HCT116 (cell line): ENCODE results near the gene STK32B. TPM values are rescaled to one million over a fixed set of nuclear protein-coding genes. Genes with fewer than 3 reads are reported as not detected.

Source experiments
- ATAC-seq: fragments of 200-7000 bp; cut with Tn5 transposase; 2 replicates; pipeline ENCODE4 v1.9.1; 2020; ENCODE audit warnings: mild to moderate bottlenecking, moderate library complexity
- BruUV-seq: library from RNA; stranded (reverse); fragments of 400-500 nt; replicated peaks from 2 replicates; lab custom pipeline; 2021; lab: Mats Ljungman, UMichigan
- CTCF ChIA-PET: fragments of 300-600 bp; sonication (Branson Sonifier 250); formaldehyde crosslinking; loops from one replicate; lab custom pipeline; 2021; ENCODE audit warnings: antibody characterized with exemption; lab: Charles Lee
- POLR2A ChIA-PET: fragments of 300-600, 350-600 bp; sonication (Branson Sonifier 250); formaldehyde crosslinking; loops from one replicate; lab custom pipeline; 2021; ENCODE audit warnings: antibody characterized with exemption; lab: Charles Lee
- RAD21 ChIA-PET, 2 experiments: fragments of 300-600 bp; sonication (Branson Sonifier 250); formaldehyde crosslinking; loops; one replicate each; lab custom pipeline; 2023; ENCODE audit warnings: low total read pairs in 2 of 2; ENCODE audit not compliant: uncharacterized antibody in 2 of 2, unreplicated experiment in 2 of 2, low non-redundant PET in 1 of 2; lab: Charles Lee
- DNase-seq: peaks from one replicate; pipeline ENCODE4 v3.0.0-alpha.2; 2010; ENCODE audit warnings: low read depth, low spot score
- H2AFZ ChIP-seq: fragments of 200-600 bp; shearing (Covaris generic), sonication (generic); 2 replicates; pipeline ENCODE4 v1.6.1; 2017; ENCODE audit warnings: low read depth, mixed run types, mixed read lengths, antibody characterized with exemption, low read length; ENCODE audit not compliant: poor library complexity, severe bottlenecking
- H3K27ac ChIP-seq: 2 replicates; pipeline ENCODE4 v1.5.1; 2012; ENCODE audit warnings: low read depth, low read length
- H3K27me3 ChIP-seq: fragments of 200-600 bp; sonication (generic); 2 replicates; pipeline ENCODE4 v1.6.1; 2016; ENCODE audit warnings: mixed run types, low read length, mixed read lengths; ENCODE audit not compliant: insufficient read depth
- H3K36me3 ChIP-seq, 2 experiments: fragments of 200-500 bp in 1 of 2; fragments of 200-600 bp in 1 of 2; sonication (Bioruptor generic) in 1 of 2; sonication (generic) in 1 of 2; 2 replicates each; pipeline versions ENCODE4 v1.5.1 to v1.6.1; 2014 to 2016; ENCODE audit warnings: low read length in 2 of 2, inconsistent platforms in 1 of 2, mixed read lengths in 1 of 2, mixed run types in 1 of 2; ENCODE audit not compliant: insufficient read depth in 2 of 2, control insufficient read depth in 1 of 2
- H3K4me1 ChIP-seq, 2 experiments: fragments of 200-600 bp in 1 of 2; sonication (generic) in 1 of 2; 2 replicates each; pipeline versions ENCODE4 v1.5.1 to v1.6.1; 2012 to 2017; ENCODE audit warnings: low read length in 2 of 2, inconsistent platforms in 1 of 2, mild to moderate bottlenecking in 1 of 2, mixed read lengths in 1 of 2, mixed run types in 1 of 2, moderate library complexity in 1 of 2; ENCODE audit not compliant: insufficient read depth in 2 of 2, control insufficient read depth in 1 of 2
- H3K4me2 ChIP-seq: fragments of 200-600 bp; sonication (generic); 2 replicates; pipeline ENCODE4 v1.6.1; 2017; ENCODE audit warnings: mixed run types, low read length, mixed read lengths
- H3K4me3 ChIP-seq, 2 experiments: fragments of 200-600 bp in 1 of 2; sonication (generic) in 1 of 2; replicated peaks in 1 of 2; 2 replicates each; pipeline ENCODE4 v1.5.1; 2011 to 2016; ENCODE audit warnings: low read length in 2 of 2, control low read depth in 1 of 2, low read depth in 1 of 2, mild to moderate bottlenecking in 1 of 2, mixed read lengths in 1 of 2, mixed run types in 1 of 2
- H3K79me2 ChIP-seq: fragments of 200-600 bp; sonication (generic); 2 replicates; pipeline ENCODE4 v1.6.1; 2017; ENCODE audit warnings: mild to moderate bottlenecking, mixed run types, low read length, moderate library complexity, mixed read lengths; ENCODE audit not compliant: insufficient read depth
- H3K9ac ChIP-seq: fragments of 200-600 bp; sonication (generic); 2 replicates; pipeline ENCODE4 v1.6.1; 2016; ENCODE audit warnings: low read length, mixed read lengths
- H3K9me2 ChIP-seq: fragments of 200-600 bp; sonication (generic), shearing (Covaris generic); 2 replicates; pipeline ENCODE4 v1.6.1; 2017; ENCODE audit warnings: mixed run types, mild to moderate bottlenecking, moderate library complexity; ENCODE audit not compliant: insufficient read depth
- H3K9me3 ChIP-seq, 2 experiments: fragments of 200-500 bp in 1 of 2; fragments of 200-600 bp in 1 of 2; sonication (Bioruptor generic) in 1 of 2; sonication (generic) in 1 of 2; 2 replicates each; pipeline ENCODE4 v1.6.1; 2014 to 2017; ENCODE audit warnings: low read length in 2 of 2, mixed read lengths in 2 of 2, inconsistent platforms in 1 of 2, low read depth in 1 of 2, mild to moderate bottlenecking in 1 of 2, mixed run types in 1 of 2, moderate library complexity in 1 of 2; ENCODE audit not compliant: control insufficient read depth in 1 of 2, insufficient read depth in 1 of 2
- H4K20me1 ChIP-seq: fragments of 200-600 bp; sonication (generic), shearing (Covaris generic); 2 replicates; pipeline ENCODE4 v1.6.1; 2017; ENCODE audit warnings: mixed run types, mild to moderate bottlenecking, moderate library complexity; ENCODE audit not compliant: insufficient read depth
- CBX3 ChIP-seq: IDR thresholded peaks from 2 replicates; pipeline ENCODE4 v1.6.1; 2012; ENCODE audit warnings: low read depth
- EGR1 ChIP-seq: IDR thresholded peaks from 2 replicates; pipeline ENCODE4 v1.6.1; 2012; ENCODE audit warnings: low read depth
- ELF1 ChIP-seq: IDR thresholded peaks from 2 replicates; pipeline ENCODE4 v1.6.1; 2012; ENCODE audit warnings: low read depth, borderline replicate concordance
- EZH2phosphoT487 ChIP-seq: fragments of 200-600 bp; IDR thresholded peaks from 2 replicates; pipeline ENCODE4 v1.6.1; 2018; ENCODE audit warnings: antibody characterized with exemption, borderline replicate concordance
- FOSL1 ChIP-seq: IDR thresholded peaks from 2 replicates; pipeline ENCODE4 v1.6.1; 2012; ENCODE audit warnings: low read depth
- JUND ChIP-seq: IDR thresholded peaks from 2 replicates; pipeline ENCODE4 v1.6.1; 2012
- POLR2A ChIP-seq: IDR thresholded peaks from 2 replicates; pipeline ENCODE4 v1.7.0; 2011; ENCODE audit warnings: borderline replicate concordance; ENCODE audit not compliant: insufficient read depth, insufficient read length; ENCODE audit errors: extremely low read depth
- POLR2AphosphoS5 ChIP-seq: IDR thresholded peaks from 2 replicates; pipeline ENCODE4 v1.6.1; 2011; ENCODE audit warnings: mild to moderate bottlenecking, low read depth, low read length, moderate library complexity
- SP1 ChIP-seq: IDR thresholded peaks from 2 replicates; pipeline ENCODE4 v1.6.1; 2012; ENCODE audit warnings: low read depth
- SRF ChIP-seq: IDR thresholded peaks from 2 replicates; pipeline ENCODE4 v1.6.1; 2012; ENCODE audit warnings: low read depth
- ZNF274 ChIP-seq: fragments of 200-500 bp; sonication (Bioruptor generic); IDR thresholded peaks from 2 replicates; pipeline ENCODE4 v1.6.1; 2014; ENCODE audit warnings: mild to moderate bottlenecking, low read depth, low read length, inconsistent platforms
- intact Hi-C: fragments of 100-400 bp; cut with micrococcal nuclease; formaldehyde crosslinking; loops from 2 replicates; pipeline ENCODE4 v1.10.0; 2022
- total RNA-seq: library from RNA; stranded (reverse); gene quantifications from one replicate; pipeline ENCODE4 v1.2.1, GENCODE V29; 2021; ENCODE audit not compliant: unreplicated experiment
- TF ChIP-seq, protein P1 (sequence below), 3 experiments: fragments of 200-600 bp in 1 of 3; sonication (generic) in 1 of 3; IDR thresholded peaks in 2 of 3; conservative IDR thresholded peaks in 1 of 3; 2 replicates each; pipeline ENCODE4 v1.5.1; 2012 to 2017; ENCODE audit warnings: low read depth in 2 of 3, low read length in 2 of 3, antibody characterized with exemption in 1 of 3, borderline replicate concordance in 1 of 3, control low read depth in 1 of 3, mild to moderate bottlenecking in 1 of 3, mixed read lengths in 1 of 3, mixed run types in 1 of 3, moderate library complexity in 1 of 3; ENCODE audit not compliant: insufficient read depth in 1 of 3
- TF ChIP-seq, protein P2 (sequence below): IDR thresholded peaks from 2 replicates; pipeline ENCODE4 v1.6.1; 2012; ENCODE audit warnings: low read depth
- TF ChIP-seq, protein P3 (sequence below): IDR thresholded peaks from 2 replicates; pipeline ENCODE4 v1.6.1; 2011; ENCODE audit warnings: mild to moderate bottlenecking, low read length, moderate library complexity; ENCODE audit not compliant: insufficient replicate concordance; ENCODE audit errors: extremely low read depth

Gene STK32B
- total RNA-seq, 1 experiment from 2014 or later = not detected

DNA sequence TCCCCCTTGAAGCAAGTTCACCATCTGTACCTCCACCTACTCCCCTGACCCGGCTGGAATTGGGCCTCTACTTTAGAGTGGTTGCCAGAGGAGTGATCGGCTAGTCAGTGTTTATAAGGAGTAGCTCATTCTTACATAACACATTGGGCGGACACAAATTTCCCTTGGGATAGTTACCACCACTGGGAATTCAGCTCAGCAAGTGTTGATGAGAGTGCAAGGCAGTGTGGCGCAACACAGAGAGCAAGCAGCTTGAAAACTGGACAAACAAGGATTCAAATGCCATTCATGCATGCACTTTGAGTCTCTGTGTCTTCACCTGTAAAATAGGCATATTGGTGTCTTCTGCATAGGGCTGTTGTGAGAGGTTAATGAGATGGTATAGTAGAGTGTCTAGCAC lies 92.7 kb downstream of the STK32B start:
- H3K79me2 ChIP-seq = no peaks in the 10 kb centered on the region
- no peak overlapping the region for H3K27ac ChIP-seq
- intact Hi-C loops = loop anchor here (5.0 kb wide), 1 partner anchor 657 kb away; no protein-coding TSS in a partner anchor
- no peaks in the 10 kb centered on the region for H3K9me3 ChIP-seq
- no TSS peak for BruUV-seq
- ATAC-seq = no peak
- H3K36me3 ChIP-seq = no peaks in the 10 kb centered on the region
- ChIA-PET POLR2A (no interaction called here), RAD21 (no interaction called here), CTCF (no interaction called here)
- DNase-seq = no peak
- H3K27me3 ChIP-seq = peaks cover 25% of the 10 kb centered on the region
- TF ChIP-seq JUND = no peak
- no peaks in the 10 kb centered on the region; the same call in 1 of the 2 replicates for H4K20me1 ChIP-seq
- H3K9ac ChIP-seq = no peak overlapping the region
- H3K9me2 ChIP-seq = no peaks in the 10 kb centered on the region
- no peak overlapping the region for H3K4me2 ChIP-seq
- H2AFZ ChIP-seq = no peak overlapping the region
- H3K4me1 ChIP-seq = no peaks in the 10 kb centered on the region
- H3K4me3 ChIP-seq = no peak overlapping the region

DNA sequence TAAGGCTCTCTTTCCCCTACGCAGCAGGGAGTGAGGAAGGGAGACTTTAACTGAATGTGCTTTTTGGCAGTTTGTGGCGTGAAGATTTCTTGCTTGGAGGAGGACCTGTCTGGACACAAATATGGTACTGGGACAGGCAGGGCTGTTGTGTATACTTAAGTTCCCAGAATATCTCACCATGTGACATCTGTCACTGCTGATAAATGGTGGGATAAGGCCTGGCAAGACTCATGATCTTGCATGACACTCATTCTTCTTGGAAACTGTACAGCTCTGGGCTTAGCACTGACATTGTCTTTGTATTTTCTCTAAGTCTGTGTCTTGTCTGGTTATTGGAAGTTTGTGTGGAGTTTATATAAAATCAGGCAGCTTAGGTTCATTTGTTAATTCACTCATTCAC lies 93.1 kb downstream of the STK32B start:
- Histone ChIP-seq H3K9me3 (no peaks in the 10 kb centered on the region), H3K9ac (no peak overlapping the region), H3K4me3 (no peak overlapping the region), H2AFZ (no peak overlapping the region), H3K4me2 (no peak overlapping the region), H3K79me2 (no peaks in the 10 kb centered on the region), H3K4me1 (no peaks in the 10 kb centered on the region), H3K27me3 (peaks cover 22% of the 10 kb centered on the region), H3K27ac (no peak overlapping the region), H3K36me3 (no peaks in the 10 kb centered on the region), H4K20me1 (no peaks in the 10 kb centered on the region; the same call in 1 of the 2 replicates), H3K9me2 (no peaks in the 10 kb centered on the region)
- POLR2A ChIA-PET = no interaction called here
- RAD21 ChIA-PET = no interaction called here
- BruUV-seq = no TSS peak
- ATAC-seq (no peak), DNase-seq (no peak)
- intact Hi-C loops = loop anchor here (5.0 kb wide), 1 partner anchor 657 kb away; no protein-coding TSS in a partner anchor
- CTCF ChIA-PET = no interaction called here
- TF ChIP-seq JUND = no peak
- TF ChIP-seq ELF1 = no peak
- TF ChIP-seq FOSL1 = no peak
- no peak for TF ChIP-seq CBX3
- TF ChIP-seq POLR2A = no peak
- TF ChIP-seq, protein P1, sequence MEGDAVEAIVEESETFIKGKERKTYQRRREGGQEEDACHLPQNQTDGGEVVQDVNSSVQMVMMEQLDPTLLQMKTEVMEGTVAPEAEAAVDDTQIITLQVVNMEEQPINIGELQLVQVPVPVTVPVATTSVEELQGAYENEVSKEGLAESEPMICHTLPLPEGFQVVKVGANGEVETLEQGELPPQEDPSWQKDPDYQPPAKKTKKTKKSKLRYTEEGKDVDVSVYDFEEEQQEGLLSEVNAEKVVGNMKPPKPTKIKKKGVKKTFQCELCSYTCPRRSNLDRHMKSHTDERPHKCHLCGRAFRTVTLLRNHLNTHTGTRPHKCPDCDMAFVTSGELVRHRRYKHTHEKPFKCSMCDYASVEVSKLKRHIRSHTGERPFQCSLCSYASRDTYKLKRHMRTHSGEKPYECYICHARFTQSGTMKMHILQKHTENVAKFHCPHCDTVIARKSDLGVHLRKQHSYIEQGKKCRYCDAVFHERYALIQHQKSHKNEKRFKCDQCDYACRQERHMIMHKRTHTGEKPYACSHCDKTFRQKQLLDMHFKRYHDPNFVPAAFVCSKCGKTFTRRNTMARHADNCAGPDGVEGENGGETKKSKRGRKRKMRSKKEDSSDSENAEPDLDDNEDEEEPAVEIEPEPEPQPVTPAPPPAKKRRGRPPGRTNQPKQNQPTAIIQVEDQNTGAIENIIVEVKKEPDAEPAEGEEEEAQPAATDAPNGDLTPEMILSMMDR (IDR thresholded peaks at IDR 0.05 in 2 of 3, conservative IDR thresholded peaks at IDR 0.05 in 1 of 3; ENCODE audit: borderline replicate concordance in 1 of 3, insufficient read depth in 1 of 3, low read depth in 2 of 3, low read length in 2 of 3) = no peak
- TF ChIP-seq, protein P2, sequence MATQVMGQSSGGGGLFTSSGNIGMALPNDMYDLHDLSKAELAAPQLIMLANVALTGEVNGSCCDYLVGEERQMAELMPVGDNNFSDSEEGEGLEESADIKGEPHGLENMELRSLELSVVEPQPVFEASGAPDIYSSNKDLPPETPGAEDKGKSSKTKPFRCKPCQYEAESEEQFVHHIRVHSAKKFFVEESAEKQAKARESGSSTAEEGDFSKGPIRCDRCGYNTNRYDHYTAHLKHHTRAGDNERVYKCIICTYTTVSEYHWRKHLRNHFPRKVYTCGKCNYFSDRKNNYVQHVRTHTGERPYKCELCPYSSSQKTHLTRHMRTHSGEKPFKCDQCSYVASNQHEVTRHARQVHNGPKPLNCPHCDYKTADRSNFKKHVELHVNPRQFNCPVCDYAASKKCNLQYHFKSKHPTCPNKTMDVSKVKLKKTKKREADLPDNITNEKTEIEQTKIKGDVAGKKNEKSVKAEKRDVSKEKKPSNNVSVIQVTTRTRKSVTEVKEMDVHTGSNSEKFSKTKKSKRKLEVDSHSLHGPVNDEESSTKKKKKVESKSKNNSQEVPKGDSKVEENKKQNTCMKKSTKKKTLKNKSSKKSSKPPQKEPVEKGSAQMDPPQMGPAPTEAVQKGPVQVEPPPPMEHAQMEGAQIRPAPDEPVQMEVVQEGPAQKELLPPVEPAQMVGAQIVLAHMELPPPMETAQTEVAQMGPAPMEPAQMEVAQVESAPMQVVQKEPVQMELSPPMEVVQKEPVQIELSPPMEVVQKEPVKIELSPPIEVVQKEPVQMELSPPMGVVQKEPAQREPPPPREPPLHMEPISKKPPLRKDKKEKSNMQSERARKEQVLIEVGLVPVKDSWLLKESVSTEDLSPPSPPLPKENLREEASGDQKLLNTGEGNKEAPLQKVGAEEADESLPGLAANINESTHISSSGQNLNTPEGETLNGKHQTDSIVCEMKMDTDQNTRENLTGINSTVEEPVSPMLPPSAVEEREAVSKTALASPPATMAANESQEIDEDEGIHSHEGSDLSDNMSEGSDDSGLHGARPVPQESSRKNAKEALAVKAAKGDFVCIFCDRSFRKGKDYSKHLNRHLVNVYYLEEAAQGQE = no peak
- TF ChIP-seq SRF = no peak
- TF ChIP-seq ZNF274 = no peak
- no peak for TF ChIP-seq POLR2AphosphoS5
- TF ChIP-seq, protein P3, sequence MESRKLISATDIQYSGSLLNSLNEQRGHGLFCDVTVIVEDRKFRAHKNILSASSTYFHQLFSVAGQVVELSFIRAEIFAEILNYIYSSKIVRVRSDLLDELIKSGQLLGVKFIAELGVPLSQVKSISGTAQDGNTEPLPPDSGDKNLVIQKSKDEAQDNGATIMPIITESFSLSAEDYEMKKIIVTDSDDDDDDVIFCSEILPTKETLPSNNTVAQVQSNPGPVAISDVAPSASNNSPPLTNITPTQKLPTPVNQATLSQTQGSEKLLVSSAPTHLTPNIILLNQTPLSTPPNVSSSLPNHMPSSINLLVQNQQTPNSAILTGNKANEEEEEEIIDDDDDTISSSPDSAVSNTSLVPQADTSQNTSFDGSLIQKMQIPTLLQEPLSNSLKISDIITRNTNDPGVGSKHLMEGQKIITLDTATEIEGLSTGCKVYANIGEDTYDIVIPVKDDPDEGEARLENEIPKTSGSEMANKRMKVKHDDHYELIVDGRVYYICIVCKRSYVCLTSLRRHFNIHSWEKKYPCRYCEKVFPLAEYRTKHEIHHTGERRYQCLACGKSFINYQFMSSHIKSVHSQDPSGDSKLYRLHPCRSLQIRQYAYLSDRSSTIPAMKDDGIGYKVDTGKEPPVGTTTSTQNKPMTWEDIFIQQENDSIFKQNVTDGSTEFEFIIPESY = no peak
- TF ChIP-seq EZH2phosphoT487 = no peak
- no peak for TF ChIP-seq EGR1
- no peak for TF ChIP-seq SP1
